Memory B cell (primary cell): ENCODE measurements around the gene SCPEP1.
"Not testable (repeated sequence)": the region's sequence is repeated elsewhere in the genome, so short reads cannot be mapped to it uniquely, and the experiment has no call there.

ENCODE experiments used
- ATAC-seq: fragments of 150-1000 bp; cut with Tn5 transposase; 2 replicates; pipeline ENCODE4 v1.10.0; 2021; ENCODE audit warnings: low read depth, mild to moderate bottlenecking, moderate library complexity
- DNase-seq, 2 donors: peaks; one replicate each; pipeline ENCODE4 v3.0.0; 2022; ENCODE audit warnings: low spot score in 2 of 2
- H3K27ac Mint-ChIP-seq: one replicate; pipeline ENCODE4 v1.8.0; 2022; ENCODE audit warnings: mild to moderate bottlenecking, moderate library complexity, mixed read lengths
- H3K27me3 Mint-ChIP-seq: one replicate; pipeline ENCODE4 v1.8.0; 2022; ENCODE audit warnings: mixed read lengths
- H3K36me3 Mint-ChIP-seq: one replicate; pipeline ENCODE4 v1.8.0; 2022; ENCODE audit warnings: mild to moderate bottlenecking, mixed read lengths
- H3K4me1 Mint-ChIP-seq: one replicate; pipeline ENCODE4 v1.8.0; 2022; ENCODE audit warnings: mixed read lengths
- H3K4me3 Mint-ChIP-seq: one replicate; pipeline ENCODE4 v1.8.0; 2022; ENCODE audit warnings: mild to moderate bottlenecking, moderate library complexity, mixed read lengths
- H3K9me3 Mint-ChIP-seq: one replicate; pipeline ENCODE4 v1.8.0; 2022; ENCODE audit warnings: mixed read lengths

SCPEP1 gene

DNA sequence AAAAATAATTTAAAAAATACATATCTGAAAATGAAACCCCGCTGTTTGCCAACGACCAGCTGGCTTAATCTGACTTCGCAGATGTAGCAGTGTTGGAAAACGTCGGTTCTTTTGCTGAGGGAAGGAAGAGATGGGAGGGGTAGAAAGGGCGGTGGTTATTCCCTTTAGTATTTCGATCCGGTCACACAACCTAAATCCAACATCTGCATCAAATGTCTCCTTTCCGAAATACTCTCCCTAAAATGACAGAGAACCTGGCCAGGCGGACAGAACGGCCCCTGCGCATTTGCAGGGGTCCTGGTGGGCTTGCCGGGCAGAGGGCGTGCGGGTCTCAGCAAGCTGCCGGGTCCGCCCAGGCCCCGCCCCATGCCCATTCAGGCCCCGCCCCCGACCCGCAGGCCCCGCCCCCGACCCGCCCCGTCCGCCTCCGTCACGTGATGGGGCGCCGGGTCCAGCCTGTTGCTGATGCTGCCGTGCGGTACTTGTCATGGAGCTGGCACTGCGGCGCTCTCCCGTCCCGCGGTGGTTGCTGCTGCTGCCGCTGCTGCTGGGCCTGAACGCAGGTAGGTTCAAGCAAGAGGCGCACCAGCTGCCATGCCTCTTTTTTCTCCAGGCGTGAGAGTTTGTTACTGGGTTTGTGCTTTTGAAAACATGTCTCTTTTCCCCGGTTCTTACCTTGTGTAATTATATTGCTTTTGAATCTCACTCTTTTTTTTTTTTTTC lies at the start of gene SCPEP1:
TSS of gene SCPEP1 (plus strand) at position 459 of the 723 bp plus-strand sequence. CDS start at position 488, 29 bp downstream.
- H3K4me1 Mint-ChIP-seq = peaks cover 14% of the 10 kb centered on the region
- H3K4me3 Mint-ChIP-seq = peak within 1 kb of the TSS; percentile 96
- no peaks in the 10 kb centered on the region for H3K36me3 Mint-ChIP-seq

DNA sequence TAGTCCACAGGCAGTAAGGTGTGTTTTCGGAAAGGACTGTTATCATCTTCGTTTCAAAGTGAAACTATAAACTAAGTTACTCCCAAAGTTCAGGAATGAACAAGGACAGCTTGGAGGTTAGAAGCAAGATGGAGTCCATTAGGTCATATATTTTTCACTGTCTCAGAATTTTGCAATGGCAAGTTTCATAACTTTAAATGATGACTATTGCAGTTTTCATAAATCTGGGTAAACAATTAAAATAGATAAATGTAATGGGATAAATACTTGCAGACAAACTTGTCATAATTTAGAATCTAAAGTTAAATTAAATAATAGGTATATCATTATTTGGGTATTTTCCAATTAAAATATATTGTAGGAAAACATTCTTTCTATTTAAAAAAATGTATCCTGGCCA lies 49.3 kb upstream of the SCPEP1 start:
- ATAC-seq (no peak), DNase-seq (no peak)

More for the DNA sequence above, at the start of gene SCPEP1:
- Mint-ChIP-seq H3K27ac (peak within 1 kb of the TSS; percentile 97), H3K9me3 (no peaks in the 10 kb centered on the region), H3K27me3 (peaks cover 2% of the 10 kb centered on the region)
- ATAC-seq = peak; percentile 96
- DNase-seq = peak; percentile 60 to 64

GRCh38 chr17:56929362-56929969 lies 48.5 kb upstream of the SCPEP1 start:
- ATAC-seq = no peak
- Mint-ChIP-seq H3K27ac (no peak overlapping the region), H3K27me3 (no peaks in the 10 kb centered on the region), H3K9me3 (no peaks in the 10 kb centered on the region), H3K36me3 (peaks cover 7% of the 10 kb centered on the region), H3K4me1 (no peaks in the 10 kb centered on the region), H3K4me3 (no peak overlapping the region)
- no peak for DNase-seq

More for the DNA sequence above, 49.3 kb upstream of the SCPEP1 start:
- Mint-ChIP-seq H3K27me3 (no peaks in the 10 kb centered on the region), H3K4me1 (no peaks in the 10 kb centered on the region), H3K9me3 (no peaks in the 10 kb centered on the region), H3K4me3 (no peak overlapping the region), H3K27ac (no peak overlapping the region), H3K36me3 (peaks cover 3% of the 10 kb centered on the region)

- no peak for ATAC-seq
- H3K9me3 Mint-ChIP-seq = no peaks in the 10 kb centered on the region
Observed at GRCh38 chr17:56930739-56931337, 47.1 kb upstream of the SCPEP1 start.

DNA sequence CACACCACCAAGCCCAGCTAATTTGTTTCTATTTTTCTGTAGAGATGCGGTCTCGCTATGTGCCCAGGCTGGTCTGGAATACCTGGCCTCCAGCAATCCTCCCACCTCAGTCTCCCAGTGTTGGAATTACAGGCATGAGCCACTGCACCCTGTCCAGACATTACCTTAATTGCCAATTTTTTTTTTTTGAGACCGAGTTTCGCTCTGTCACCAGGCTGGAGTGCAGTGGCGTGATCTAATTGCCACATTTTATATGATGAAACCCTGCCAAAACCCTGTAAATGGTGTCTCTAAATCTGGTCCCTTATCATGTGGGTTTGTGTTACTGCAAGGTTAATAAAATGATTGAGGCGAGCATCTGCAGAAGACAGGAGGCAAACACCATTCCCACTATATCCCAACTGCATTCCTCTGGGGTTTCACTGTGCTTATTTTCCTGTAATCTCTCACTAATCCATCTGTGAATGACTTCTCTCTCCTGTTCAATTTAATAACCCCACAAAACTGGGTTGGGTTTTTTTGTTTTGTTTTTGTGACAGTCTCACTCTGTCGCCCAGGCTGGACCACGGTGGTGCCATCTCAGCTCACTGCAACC lies 44.7 kb upstream of the SCPEP1 start:
- Mint-ChIP-seq H3K4me3 (no peak overlapping the region), H3K4me1 (no peaks in the 10 kb centered on the region), H3K27ac (no peak overlapping the region), H3K36me3 (peaks cover 22% of the 10 kb centered on the region), H3K27me3 (no peaks in the 10 kb centered on the region), H3K9me3 (no peaks in the 10 kb centered on the region)
- DNase-seq (no peak), ATAC-seq (no peak)

More at GRCh38 chr17:56930739-56931337, 47.1 kb upstream of the SCPEP1 start:
- Mint-ChIP-seq H3K36me3 (peaks cover 9% of the 10 kb centered on the region), H3K27ac (no peak overlapping the region), H3K27me3 (no peaks in the 10 kb centered on the region), H3K4me1 (no peaks in the 10 kb centered on the region), H3K4me3 (no peak overlapping the region)
- no peak for DNase-seq

GRCh38 chr17:56933868-56934267 lies 44.1 kb upstream of the SCPEP1 start:
- no peaks in the 10 kb centered on the region for H3K9me3 Mint-ChIP-seq
- no peak overlapping the region for H3K4me3 Mint-ChIP-seq
- no peak for DNase-seq
- H3K27ac Mint-ChIP-seq = no peak overlapping the region
- H3K27me3 Mint-ChIP-seq = no peaks in the 10 kb centered on the region
- H3K36me3 Mint-ChIP-seq = peaks cover 24% of the 10 kb centered on the region
- ATAC-seq = no peak
- H3K4me1 Mint-ChIP-seq = no peaks in the 10 kb centered on the region

DNA sequence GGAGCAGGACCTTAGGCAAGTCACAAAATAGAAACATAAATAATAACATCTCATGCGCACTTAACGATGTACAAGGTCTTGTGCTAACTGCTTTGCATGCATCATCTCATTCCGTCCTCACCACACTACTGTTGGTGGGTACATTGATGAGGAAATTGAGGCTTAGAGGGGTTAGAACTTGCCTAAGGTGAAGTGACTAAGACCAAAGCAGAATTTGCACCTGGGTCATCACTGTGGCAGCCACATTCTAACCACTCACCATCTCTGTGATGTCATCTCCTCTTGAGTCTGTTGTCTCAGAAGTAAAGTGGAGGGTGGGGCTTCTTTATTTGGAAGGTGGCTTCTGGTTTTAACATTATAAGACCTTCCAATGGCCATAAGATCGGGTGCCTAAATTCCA lies 43.7 kb upstream of the SCPEP1 start:
- ATAC-seq = no peak
- H3K4me1 Mint-ChIP-seq = no peaks in the 10 kb centered on the region
- no peaks in the 10 kb centered on the region for H3K9me3 Mint-ChIP-seq
- no peak overlapping the region for H3K27ac Mint-ChIP-seq
- H3K4me3 Mint-ChIP-seq = no peak overlapping the region
- peaks cover 24% of the 10 kb centered on the region for H3K36me3 Mint-ChIP-seq
- no peaks in the 10 kb centered on the region for H3K27me3 Mint-ChIP-seq
- no peak for DNase-seq

GRCh38 chr17:56935461-56935860 lies 42.5 kb upstream of the SCPEP1 start:
- no peaks in the 10 kb centered on the region for H3K27me3 Mint-ChIP-seq
- no peak overlapping the region for H3K4me3 Mint-ChIP-seq
- no peaks in the 10 kb centered on the region for H3K4me1 Mint-ChIP-seq
- H3K9me3 Mint-ChIP-seq = no peaks in the 10 kb centered on the region
- no peak overlapping the region for H3K27ac Mint-ChIP-seq
- no peak for ATAC-seq
- peaks cover 28% of the 10 kb centered on the region for H3K36me3 Mint-ChIP-seq
- no peak for DNase-seq

- ATAC-seq = no peak
- DNase-seq = no peak
- Mint-ChIP-seq H3K27me3 (no peaks in the 10 kb centered on the region), H3K9me3 (no peaks in the 10 kb centered on the region), H3K4me1 (no peaks in the 10 kb centered on the region), H3K4me3 (no peak overlapping the region), H3K27ac (no peak overlapping the region), H3K36me3 (peaks cover 29% of the 10 kb centered on the region)
Observed at GRCh38 chr17:56936697-56937322, 41.1 kb upstream of the SCPEP1 start.

- H3K4me3 Mint-ChIP-seq = no peak overlapping the region
- H3K36me3 Mint-ChIP-seq = peaks cover 31% of the 10 kb centered on the region
- no peaks in the 10 kb centered on the region for H3K9me3 Mint-ChIP-seq
- ATAC-seq (no peak), DNase-seq (no peak)
- H3K27me3 Mint-ChIP-seq = no peaks in the 10 kb centered on the region
- no peak overlapping the region for H3K27ac Mint-ChIP-seq
- no peaks in the 10 kb centered on the region for H3K4me1 Mint-ChIP-seq
Observed at GRCh38 chr17:56937687-56938086, 40.2 kb upstream of the SCPEP1 start.

- not testable (repeated sequence) for H3K4me1 Mint-ChIP-seq, H3K4me3 Mint-ChIP-seq, H3K27me3 Mint-ChIP-seq, H3K9me3 Mint-ChIP-seq, DNase-seq, ATAC-seq, H3K27ac Mint-ChIP-seq
- peaks cover 33% of the 10 kb centered on the region for H3K36me3 Mint-ChIP-seq
Observed at GRCh38 chr17:56938206-56938605, 39.7 kb upstream of the SCPEP1 start.

GRCh38 chr17:56939869-56940484 lies 38.0 kb upstream of the SCPEP1 start:
- Mint-ChIP-seq H3K9me3 (no peaks in the 10 kb centered on the region), H3K36me3 (peaks cover 30% of the 10 kb centered on the region), H3K4me1 (no peaks in the 10 kb centered on the region), H3K27ac (no peak overlapping the region), H3K27me3 (no peaks in the 10 kb centered on the region), H3K4me3 (no peak overlapping the region)
- ATAC-seq = peak; percentile 90
- DNase-seq = peak in 1 of 2 donors; percentile 69

- Mint-ChIP-seq H3K4me1 (no peaks in the 10 kb centered on the region), H3K27ac (peak overlapping the region; percentile 78), H3K9me3 (no peaks in the 10 kb centered on the region), H3K36me3 (peaks cover 19% of the 10 kb centered on the region), H3K27me3 (no peaks in the 10 kb centered on the region), H3K4me3 (no peak overlapping the region)
- DNase-seq (no peak), ATAC-seq (no peak)
Observed at GRCh38 chr17:56943505-56944125, 34.3 kb upstream of the SCPEP1 start.
